H1 (cell line): ENCODE data around the gene GATAD2B. TPM values are rescaled to one million over a fixed set of nuclear protein-coding genes. Genes with fewer than 3 reads are reported as not detected.

Experiments used
- CTCF ChIA-PET: fragments of 300-600 bp; sonication (Branson Sonifier 250); formaldehyde crosslinking; loops from one replicate; lab custom pipeline; 2021; ENCODE audit not compliant: partially characterized antibody; lab: Charles Lee
- POLR2A ChIA-PET: fragments of 300-600 bp; sonication (Branson Sonifier 250); formaldehyde crosslinking; loops from one replicate; lab custom pipeline; 2021; ENCODE audit warnings: inconsistent platforms; ENCODE audit not compliant: partially characterized antibody; lab: Charles Lee
- DNase-seq, 2 experiments: peaks; one replicate each; pipeline versions ENCODE4 v3.0.0 to v3.0.0-alpha.2; 2010 to 2022; ENCODE audit warnings: low spot score in 2 of 2, low read depth in 1 of 2, mixed read lengths in 1 of 2
- FAIRE-seq: peaks from 2 replicates; lab custom pipeline; 2011; peaks lifted over from hg19 to GRCh38; lab: Jason Lieb, UNC
- H2AFZ ChIP-seq: 2 replicates; pipeline ENCODE4 v1.8.1; 2012; ENCODE audit warnings: low read length, inconsistent platforms
- H2AK5ac ChIP-seq: 2 replicates; pipeline ENCODE4 v1.6.1; 2013; ENCODE audit warnings: low read depth, low read length
- H2BK120ac ChIP-seq: replicated peaks from 2 replicates; pipeline ENCODE3; 2013; ENCODE audit warnings: low read depth, low read length, inconsistent platforms
- H2BK12ac ChIP-seq: 2 replicates; pipeline ENCODE4 v1.6.1; 2013; ENCODE audit warnings: low read depth, low read length
- H2BK15ac ChIP-seq: 2 replicates; pipeline ENCODE4 v1.6.1; 2013; ENCODE audit warnings: low read length
- H2BK20ac ChIP-seq: 2 replicates; pipeline ENCODE4 v1.6.1; 2013; ENCODE audit warnings: low read length
- H2BK5ac ChIP-seq: 2 replicates; pipeline ENCODE4 v1.6.1; 2013; ENCODE audit warnings: low read depth, low read length
- H3K14ac ChIP-seq: 2 replicates; pipeline ENCODE4 v1.6.1; 2013; ENCODE audit warnings: inconsistent platforms; ENCODE audit not compliant: insufficient read length
- H3K18ac ChIP-seq: 2 replicates; pipeline ENCODE4 v1.6.1; 2013; ENCODE audit warnings: low read length; ENCODE audit errors: extremely low read depth
- H3K23ac ChIP-seq: 2 replicates; pipeline ENCODE4 v1.6.1; 2013; ENCODE audit warnings: inconsistent platforms; ENCODE audit not compliant: insufficient read length
- H3K23me2 ChIP-seq: 2 replicates; pipeline ENCODE4 v1.6.1; 2013; ENCODE audit warnings: low read depth, low read length
- H3K27ac ChIP-seq: 2 replicates; pipeline ENCODE4 v1.6.1; 2011; ENCODE audit warnings: low read depth, low read length, inconsistent platforms
- H3K27me3 ChIP-seq, 4 experiments: replicated peaks in 1 of 4; 1 replicate in 1 of 4; 2 replicates in 3 of 4; pipeline versions ENCODE4 v1.6.1 to v1.8.1; 2011 to 2013; ENCODE audit warnings: low read length in 3 of 4, mild to moderate bottlenecking in 3 of 4, inconsistent platforms in 2 of 4, mixed read lengths in 2 of 4, moderate library complexity in 1 of 4; ENCODE audit not compliant: control insufficient read depth in 3 of 4, insufficient read depth in 3 of 4; ENCODE audit errors: extremely low read depth in 1 of 4
- H3K36me3 ChIP-seq, 4 experiments: 2 replicates each; pipeline versions ENCODE4 v1.6.1 to v1.8.1; 2011 to 2013; ENCODE audit warnings: mild to moderate bottlenecking in 4 of 4, low read length in 3 of 4, moderate library complexity in 2 of 4, control low read depth in 1 of 4, inconsistent platforms in 1 of 4; ENCODE audit not compliant: insufficient read depth in 4 of 4, control insufficient read depth in 2 of 4
- H3K4ac ChIP-seq: replicated peaks from 2 replicates; pipeline ENCODE3; 2013; ENCODE audit warnings: low read length, low read depth, mixed read lengths, inconsistent platforms; ENCODE audit not compliant: insufficient read length
- H3K4me1 ChIP-seq, 4 experiments: replicated peaks in 1 of 4; 1 replicate in 1 of 4; 2 replicates in 3 of 4; pipeline versions ENCODE4 v1.6.1 to v1.8.1; 2011 to 2013; ENCODE audit warnings: low read length in 3 of 4, inconsistent platforms in 2 of 4, mixed read lengths in 1 of 4; ENCODE audit not compliant: insufficient read depth in 4 of 4, control insufficient read depth in 3 of 4
- H3K4me2 ChIP-seq, 2 experiments: 2 replicates each; pipeline versions ENCODE4 v1.6.1 to v1.8.1; 2011 to 2013; ENCODE audit warnings: low read depth in 2 of 2, low read length in 2 of 2, control low read depth in 1 of 2, inconsistent platforms in 1 of 2, mild to moderate bottlenecking in 1 of 2; ENCODE audit not compliant: insufficient read depth in 1 of 2
- H3K4me3 ChIP-seq, 4 experiments: fragments of 200-600, 300-600 bp in 1 of 4; sonication (generic), shearing (Covaris generic), sonication (Bioruptor Twin) in 1 of 4; 2 replicates each; pipeline versions ENCODE4 v1.5.1 to v1.8.1; 2011 to 2016; ENCODE audit warnings: low read length in 4 of 4, low read depth in 3 of 4, control low read depth in 2 of 4, inconsistent platforms in 2 of 4, mild to moderate bottlenecking in 2 of 4, mixed read lengths in 1 of 4, moderate library complexity in 1 of 4; ENCODE audit not compliant: insufficient read depth in 2 of 4; ENCODE audit errors: extremely low read depth in 1 of 4
- H3K56ac ChIP-seq: replicated peaks from 2 replicates; pipeline ENCODE3; 2013; ENCODE audit warnings: low read depth, mild to moderate bottlenecking, mixed read lengths, low read length, inconsistent platforms; ENCODE audit not compliant: insufficient read length
- H3K79me1 ChIP-seq: 2 replicates; pipeline ENCODE4 v1.6.1; 2013; ENCODE audit warnings: low read depth, low read length, control low read depth
- H3K79me2 ChIP-seq, 2 experiments: 2 replicates each; pipeline versions ENCODE4 v1.6.1 to v1.8.1; 2012 to 2013; ENCODE audit warnings: low read length in 2 of 2, mild to moderate bottlenecking in 2 of 2, inconsistent platforms in 1 of 2; ENCODE audit not compliant: insufficient read depth in 2 of 2, control insufficient read depth in 1 of 2
- H3K9ac ChIP-seq, 4 experiments: replicated peaks in 1 of 4; 1 replicate in 1 of 4; 2 replicates in 3 of 4; pipeline versions ENCODE4 v1.6.1 to v1.8.1; 2011 to 2013; ENCODE audit warnings: low read depth in 3 of 4, low read length in 3 of 4, control low read depth in 2 of 4, mild to moderate bottlenecking in 2 of 4, moderate library complexity in 2 of 4, inconsistent platforms in 1 of 4; ENCODE audit errors: extremely low read depth in 1 of 4
- H3K9me3 ChIP-seq, 2 experiments: 2 replicates each; pipeline versions ENCODE4 v1.6.1 to v1.8.1; 2012 to 2013; ENCODE audit warnings: mild to moderate bottlenecking in 2 of 2, moderate library complexity in 2 of 2, control low read depth in 1 of 2, inconsistent platforms in 1 of 2, low read depth in 1 of 2, low read length in 1 of 2, mixed read lengths in 1 of 2; ENCODE audit not compliant: insufficient read depth in 2 of 2
- H4K20me1 ChIP-seq, 2 experiments: replicated peaks in 1 of 2; 2 replicates each; pipeline versions ENCODE3 to v1.8.1; 2011 to 2013; ENCODE audit warnings: inconsistent platforms in 2 of 2, low read length in 2 of 2, mild to moderate bottlenecking in 1 of 2; ENCODE audit not compliant: insufficient read depth in 2 of 2, control insufficient read depth in 1 of 2
- H4K5ac ChIP-seq: 2 replicates; pipeline ENCODE4 v1.6.1; 2013; ENCODE audit warnings: low read length, low read depth, mixed read lengths, inconsistent platforms; ENCODE audit not compliant: insufficient read length
- H4K8ac ChIP-seq: 2 replicates; pipeline ENCODE4 v1.8.0; 2013; ENCODE audit warnings: mild to moderate bottlenecking, moderate library complexity, low read length, inconsistent platforms; ENCODE audit not compliant: insufficient read depth; ENCODE audit errors: extremely low read depth
- H4K91ac ChIP-seq: replicated peaks from 2 replicates; pipeline ENCODE3; 2013; ENCODE audit warnings: low read length, mixed read lengths, inconsistent platforms; ENCODE audit not compliant: insufficient read length
- ATF3 ChIP-seq: IDR thresholded peaks from 2 replicates; pipeline ENCODE4 v1.6.1; 2011; ENCODE audit warnings: low read depth, mild to moderate bottlenecking, low read length; ENCODE audit not compliant: insufficient read depth
- BCL11A ChIP-seq, 2 experiments: IDR thresholded peaks; one replicate each; pipeline ENCODE4 v1.6.1; 2011; ENCODE audit warnings: low read depth in 2 of 2, low read length in 2 of 2, mild to moderate bottlenecking in 2 of 2
- BRCA1 ChIP-seq: IDR thresholded peaks from 2 replicates; pipeline ENCODE4 v1.6.1; 2012; ENCODE audit warnings: low read depth, low read length, improper control_type of control experiment
- CEBPB ChIP-seq: IDR thresholded peaks from 2 replicates; pipeline ENCODE4 v1.6.1; 2012; ENCODE audit warnings: low read depth, low read length
- GTF2F1 ChIP-seq: IDR thresholded peaks from 2 replicates; pipeline ENCODE4 v1.6.1; 2012; ENCODE audit warnings: low read depth, low read length, improper control_type of control experiment, borderline replicate concordance
- NRF1 ChIP-seq: IDR thresholded peaks from 2 replicates; pipeline ENCODE4 v1.6.1; 2011; ENCODE audit warnings: mild to moderate bottlenecking, low read depth, low read length, improper control_type of control experiment
- POLR2A ChIP-seq, 2 experiments: IDR thresholded peaks; 1 replicate in 1 of 2; 2 replicates in 1 of 2; pipeline ENCODE4 v1.6.1; 2011; ENCODE audit warnings: low read depth in 2 of 2, low read length in 2 of 2, mild to moderate bottlenecking in 2 of 2; ENCODE audit errors: control extremely low read depth in 1 of 2
- POU5F1 ChIP-seq: IDR thresholded peaks from 2 replicates; pipeline ENCODE4 v1.6.1; 2011; ENCODE audit warnings: low read depth, mild to moderate bottlenecking, low read length, moderate library complexity
- RAD21 ChIP-seq, 2 experiments: IDR thresholded peaks in 1 of 2; conservative IDR thresholded peaks in 1 of 2; 2 replicates each; pipeline ENCODE4 v1.6.1; 2011; ENCODE audit warnings: low read depth in 2 of 2, low read length in 2 of 2, improper control_type of control experiment in 1 of 2, inconsistent platforms in 1 of 2, mild to moderate bottlenecking in 1 of 2, moderate library complexity in 1 of 2
- SIN3A ChIP-seq, 2 experiments: IDR thresholded peaks in 1 of 2; conservative IDR thresholded peaks in 1 of 2; 2 replicates each; pipeline ENCODE4 v1.6.1; 2011 to 2012; ENCODE audit warnings: low read length in 2 of 2, improper control_type of control experiment in 1 of 2, low read depth in 1 of 2, mild to moderate bottlenecking in 1 of 2
- SP1 ChIP-seq: IDR thresholded peaks from 2 replicates; pipeline ENCODE4 v1.6.1; 2011; ENCODE audit warnings: low read depth, low read length
- ZNF274 ChIP-seq: IDR thresholded peaks from 2 replicates; pipeline ENCODE4 v1.7.0; 2012; ENCODE audit warnings: low read length, borderline replicate concordance; ENCODE audit errors: extremely low read depth
- WGBS, 2 experiments: shearing (Covaris generic) in 1 of 2; methylation state at CpG; one replicate each; pipeline versions ENCODE4 v1.1.6 to v1.1.7; 2013 to 2015; ENCODE audit warnings: low lambda C conversion rate in 2 of 2, mixed read lengths in 2 of 2, inconsistent platforms in 1 of 2, low coverage in 1 of 2, missing lambda C conversion rate in 1 of 2; ENCODE audit not compliant: insufficient replicate concordance in 2 of 2, insufficient coverage in 1 of 2, insufficient read length in 1 of 2; ENCODE audit errors: extremely low coverage in 1 of 2, missing lambda C conversion rate in 1 of 2; 5-methylcytosine and 5-hydroxymethylcytosine counted together
- polyA plus RNA-seq, 7 experiments: library from polyadenylated mRNA; depleted of rRNA in 3 of 7; stranded (reverse) in 5 of 7; unstranded in 2 of 7; fragments of >200 nt in 5 of 7; fragments of 200-250 nt in 2 of 7; gene quantifications; 1 replicate in 5 of 7; 2 replicates in 1 of 7; 4 replicates in 1 of 7; pipeline versions ENCODE4 v1.2.1 to v1.2.3, GENCODE V29; 2011 to 2013; ENCODE audit warnings: missing spikeins in 2 of 7, mixed read lengths in 2 of 7
- total RNA-seq: library from RNA; stranded (reverse); fragmentation: NEBNext Ultra II Directional; extraction: Animal tissue kit (Norgen Biotek cat#: 25700); gene quantifications from 2 replicates; pipeline ENCODE4 v1.2.1, GENCODE V29; 2021

GATAD2B gene
- total and polyA plus RNA-seq, 2 of the 8 experiments (the other 6 are each of a cell fraction or from before 2014, with no cell fraction given): 8.4 to 39.1 TPM

GRCh38 chr1:153801028-153801625, 121.6 kb downstream of the GATAD2B start:
- Histone ChIP-seq H3K27ac (no peak overlapping the region), H2BK15ac (no peak overlapping the region), H3K4me3 (no peak overlapping the region), H2BK12ac (no peak overlapping the region), H3K18ac (no peak overlapping the region), H3K4ac (no peak overlapping the region), H4K20me1 (peaks cover 0 to 7% of the 10 kb centered on the region in 2 experiments), H3K9me3 (no peaks in the 10 kb centered on the region), H3K4me1 (peaks cover 0 to 3% (median 0%) of the 10 kb centered on the region in 4 experiments; a peak in 1 of 7 replicates), H3K23ac (no peak overlapping the region), H3K23me2 (no peaks in the 10 kb centered on the region), H3K79me2 (no peaks in the 10 kb centered on the region), H4K5ac (no peak overlapping the region), H3K79me1 (0 out of 2 replicates have a peak, but pooled peaks cover 2% of the 10 kb centered on the region), H3K36me3 (peaks cover 0 to 5% (median 0%) of the 10 kb centered on the region in 4 experiments; a peak in 2 of 8 replicates), H4K91ac (no peak overlapping the region), H2BK120ac (no peak overlapping the region), H2BK5ac (no peak overlapping the region), H4K8ac (no peak overlapping the region), H2BK20ac (no peak overlapping the region), H3K27me3 (no peaks in the 10 kb centered on the region), H3K4me2 (no peak overlapping the region), H3K56ac (no peak overlapping the region), H3K14ac (no peak overlapping the region), H3K9ac (no peak overlapping the region), H2AFZ (no peak overlapping the region), H2AK5ac (no peak overlapping the region)
- FAIRE-seq (no peak), DNase-seq (no peak)
- POLR2A ChIA-PET: interaction anchor here (0.6 to 15.1 kb wide), 6 partner anchors 16 to 192 kb away, joined by 3 to 153 read pairs (median 5); partner anchors contain the start of genes GATAD2B, RPS27, SLC27A3 and SLC39A1
- WGBS, 2 experiments: 88% methylated on average over 6 of the region's 6 CpGs; no CpG with 5 or more reads in 1 of the 2 experiments
- TF ChIP-seq BCL11A (IDR thresholded peaks at IDR 0.05; ENCODE audit: low read depth in 2 of 2, low read length in 2 of 2) (no peak), NRF1 (no peak), POU5F1 (no peak), RAD21 (IDR thresholded peaks at IDR 0.05 in 1 of 2, conservative IDR thresholded peaks at IDR 0.05 in 1 of 2; ENCODE audit: low read depth in 2 of 2, low read length in 2 of 2) (no peak), ZNF274 (no peak), POLR2A (IDR thresholded peaks at IDR 0.05; ENCODE audit: control extremely low read depth in 1 of 2, low read depth in 2 of 2, low read length in 2 of 2) (no peak), SP1 (no peak), ATF3 (no peak), SIN3A (conservative IDR thresholded peaks at IDR 0.05 in 1 of 2, IDR thresholded peaks at IDR 0.05 in 1 of 2; ENCODE audit: low read depth in 1 of 2, low read length in 2 of 2) (no peak), CEBPB (no peak), BRCA1 (no peak), GTF2F1 (no peak)
- TF ChIP-seq, all 59 proteins: peak for 0
- CTCF ChIA-PET: interaction anchor here (1.0 to 3.3 kb wide), 4 partner anchors 13 to 185 kb away, joined by 3 to 11 read pairs (median 3); partner anchors contain the start of genes DENND4B and RAB13
